Measurements from ENCODE around the gene RPS15.
"Not testable (repeated sequence)": the region's sequence is repeated elsewhere in the genome, so short reads cannot be mapped to it uniquely, and the experiment has no call there.

RPS15 gene

DNA sequence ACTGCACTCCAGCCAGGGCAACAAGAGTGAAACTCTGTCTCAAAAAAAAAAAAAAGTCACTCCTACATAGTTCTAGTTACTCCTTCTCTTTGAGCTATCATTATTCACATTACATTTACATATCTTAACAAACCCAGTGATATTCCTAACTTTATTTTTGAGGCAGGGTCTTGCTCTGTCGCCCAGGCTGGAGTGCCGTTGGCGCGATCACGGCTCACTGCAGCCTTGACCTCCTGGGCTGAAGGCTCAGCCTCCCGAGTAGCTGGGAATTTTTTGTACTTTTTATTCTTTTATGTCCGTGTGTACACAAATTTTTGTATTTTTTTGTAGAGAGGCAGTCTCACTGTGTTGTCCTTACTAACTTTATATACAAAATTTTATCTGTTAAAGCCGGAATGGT is 587 bp upstream of the RPS15 start:
- no peak for DNase-seq

DNA sequence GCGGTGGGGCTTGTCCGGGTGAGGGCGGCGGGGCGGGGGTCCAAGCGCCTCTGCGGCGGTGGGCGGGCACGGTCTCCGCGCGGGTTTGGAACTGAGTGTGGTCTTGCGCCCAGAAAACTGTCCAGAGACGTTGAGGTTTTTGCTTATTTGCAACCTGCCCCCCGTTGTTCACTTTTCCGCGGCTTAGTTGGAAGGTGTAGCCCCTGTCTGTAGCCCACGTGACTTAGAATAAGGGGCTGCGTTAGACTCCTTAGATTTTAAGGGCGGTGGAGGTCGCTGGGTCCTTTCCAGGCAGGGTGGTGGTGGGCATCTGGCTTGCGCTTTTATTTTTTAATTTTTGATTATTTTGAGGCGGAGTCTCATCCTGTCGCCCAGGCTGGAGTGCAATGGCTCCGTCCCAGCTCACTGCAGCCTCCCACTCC is 748 bp downstream of the RPS15 start:
- no peak for DNase-seq

DNA sequence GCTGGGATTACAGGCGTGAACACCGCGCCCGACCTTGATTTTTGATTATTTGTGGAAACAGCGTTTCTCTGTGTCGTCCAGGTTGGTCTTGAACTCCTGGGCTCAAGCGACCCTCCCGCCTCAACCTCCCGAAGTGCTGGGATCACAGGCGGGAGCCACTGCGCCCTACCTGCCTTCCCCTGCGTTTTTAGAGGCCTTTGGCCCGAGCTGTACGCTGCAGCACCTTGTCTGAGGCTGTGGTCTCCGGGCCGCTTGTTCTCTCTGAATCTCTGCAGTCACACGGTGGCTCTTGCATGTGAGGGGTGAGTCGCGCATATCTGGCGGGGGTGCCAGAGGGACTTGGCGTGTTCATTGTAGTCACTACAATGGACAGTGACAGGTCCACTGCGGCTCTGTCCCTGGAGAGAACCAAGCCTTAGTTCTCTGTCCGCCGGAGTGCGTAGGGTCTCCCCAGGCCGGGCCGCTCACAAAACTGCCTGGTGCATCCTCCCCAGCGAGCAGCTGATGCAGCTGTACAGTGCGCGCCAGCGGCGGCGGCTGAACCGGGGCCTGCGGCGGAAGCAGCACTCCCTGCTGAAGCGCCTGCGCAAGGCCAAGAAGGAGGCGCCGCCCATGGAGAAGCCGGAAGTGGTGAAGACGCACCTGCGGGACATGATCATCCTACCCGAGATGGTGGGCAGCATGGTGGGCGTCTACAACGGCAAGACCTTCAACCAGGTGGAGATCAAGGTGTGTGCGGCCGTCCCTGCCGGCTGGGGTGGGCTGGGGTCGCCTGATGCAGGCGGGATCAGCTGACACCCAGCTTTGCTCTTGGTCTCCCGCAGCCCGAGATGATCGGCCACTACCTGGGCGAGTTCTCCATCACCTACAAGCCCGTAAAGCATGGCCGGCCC is 1.6 kb downstream of the RPS15 start:
- not testable (repeated sequence) for DNase-seq

DNA sequence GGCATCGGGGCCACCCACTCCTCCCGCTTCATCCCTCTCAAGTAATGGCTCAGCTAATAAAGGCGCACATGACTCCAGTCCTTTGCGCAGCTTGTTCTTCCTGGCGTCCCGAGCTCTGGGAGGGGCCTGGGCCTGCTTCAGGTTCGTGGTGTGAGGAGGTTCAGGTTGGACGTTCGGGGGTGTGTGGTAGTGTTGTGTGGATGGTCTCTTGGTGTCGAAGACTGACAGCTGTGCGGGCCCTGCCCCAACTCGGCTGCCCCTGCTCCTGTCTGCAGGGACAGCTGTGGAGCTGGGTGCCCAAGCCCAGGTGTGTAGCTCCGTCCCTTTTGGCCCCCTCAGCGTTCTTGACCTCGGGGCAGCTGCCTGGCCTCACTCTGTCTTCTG is 2.2 kb downstream of the RPS15 start:
- DNase-seq: no peak

DNA sequence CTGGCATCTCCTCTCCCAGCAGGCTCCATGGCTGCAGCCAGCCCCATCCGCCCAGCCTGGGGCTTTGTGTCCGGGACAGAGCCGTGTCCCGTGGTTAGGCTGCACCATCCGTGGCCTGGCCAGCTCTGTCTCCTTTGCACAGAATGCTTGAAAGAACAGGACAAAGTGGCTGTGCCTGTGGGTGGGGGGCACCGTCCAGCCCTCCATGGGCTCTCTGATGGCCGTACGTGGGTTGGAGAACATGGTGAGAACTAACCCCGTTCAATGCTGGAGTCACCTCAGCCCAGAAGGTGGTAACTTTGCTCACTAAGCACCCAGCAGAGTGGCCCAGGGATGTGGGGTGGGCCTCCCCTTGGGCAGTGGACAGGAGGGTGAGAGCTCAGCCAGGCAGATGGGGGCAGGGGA is 2.8 kb downstream of the RPS15 start:
- DNase-seq: no peak

DNA sequence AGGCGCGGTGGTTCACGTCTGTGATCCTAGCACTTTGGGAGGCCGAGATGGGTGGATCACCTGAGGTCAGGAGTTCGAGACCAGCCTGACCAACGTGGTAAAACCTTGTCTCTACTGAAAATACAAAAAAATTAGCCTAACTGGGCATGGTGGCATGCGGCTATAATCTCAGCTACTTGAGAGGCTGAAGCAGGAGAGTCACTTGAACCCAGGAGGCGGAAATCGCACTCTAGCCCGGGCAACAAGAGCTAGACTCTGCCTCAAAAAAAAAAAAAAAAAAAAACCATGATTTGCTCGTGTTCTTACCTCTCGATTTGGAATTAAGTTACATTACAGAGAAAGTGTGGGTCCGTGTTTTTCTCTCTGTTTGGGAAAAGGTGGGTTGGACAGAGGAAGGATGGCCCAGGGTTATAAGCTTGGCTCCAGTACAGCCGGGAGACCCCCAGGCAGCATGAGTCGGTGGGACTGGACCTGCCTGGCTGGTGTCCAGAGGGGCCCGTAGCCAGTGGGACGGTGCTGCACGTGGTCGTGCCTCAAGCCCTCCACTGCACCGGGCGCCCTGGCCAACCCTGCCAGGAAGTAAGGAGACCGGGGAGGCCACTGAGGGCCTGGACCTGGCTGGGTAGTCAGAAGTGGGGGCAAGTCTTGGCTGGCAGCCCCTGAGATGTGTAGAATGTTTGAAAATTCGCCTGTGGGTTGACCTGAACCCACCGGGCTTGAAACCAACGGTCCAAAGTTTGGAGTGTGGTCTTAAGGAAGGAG is 3.7 kb downstream of the RPS15 start:
- no peak for DNase-seq

DNA sequence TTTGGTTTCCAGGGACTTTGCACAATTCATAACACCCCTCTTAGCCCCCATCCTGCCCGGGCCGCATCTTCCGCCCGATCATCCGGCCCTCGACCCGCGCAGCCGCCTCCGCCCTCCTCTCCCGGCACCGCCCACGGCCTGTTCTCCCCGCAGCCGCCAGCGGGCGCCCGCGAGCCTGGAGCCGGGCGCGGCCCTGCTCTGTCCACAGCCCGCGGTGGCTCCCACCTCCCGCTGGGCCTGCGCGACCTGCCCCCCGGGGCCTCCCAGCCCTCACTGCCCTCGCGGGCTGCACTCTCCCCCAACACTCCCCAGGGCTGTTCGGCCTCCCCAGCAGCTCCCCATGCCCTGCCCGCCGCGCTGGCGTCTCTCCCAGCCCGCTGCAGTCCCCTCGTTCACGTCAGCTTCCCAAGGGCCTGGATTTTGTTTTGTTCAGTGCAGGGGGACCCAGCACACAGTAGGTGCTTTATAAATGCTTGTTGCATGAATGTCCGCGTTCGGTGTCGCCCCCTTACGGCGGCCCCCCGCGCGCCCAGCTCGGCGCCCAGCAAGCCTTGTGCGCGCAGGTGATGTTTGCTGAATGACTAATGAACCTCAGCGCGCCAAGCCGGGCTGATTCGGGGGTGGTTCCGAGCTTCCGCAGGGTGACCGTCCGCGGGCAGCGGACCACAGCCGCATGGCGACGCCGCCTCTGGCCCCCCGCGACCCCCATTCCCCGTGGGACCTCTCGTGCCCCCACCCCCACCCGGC is 7.2 kb downstream of the RPS15 start:
- peak; percentile 89 for DNase-seq

DNA sequence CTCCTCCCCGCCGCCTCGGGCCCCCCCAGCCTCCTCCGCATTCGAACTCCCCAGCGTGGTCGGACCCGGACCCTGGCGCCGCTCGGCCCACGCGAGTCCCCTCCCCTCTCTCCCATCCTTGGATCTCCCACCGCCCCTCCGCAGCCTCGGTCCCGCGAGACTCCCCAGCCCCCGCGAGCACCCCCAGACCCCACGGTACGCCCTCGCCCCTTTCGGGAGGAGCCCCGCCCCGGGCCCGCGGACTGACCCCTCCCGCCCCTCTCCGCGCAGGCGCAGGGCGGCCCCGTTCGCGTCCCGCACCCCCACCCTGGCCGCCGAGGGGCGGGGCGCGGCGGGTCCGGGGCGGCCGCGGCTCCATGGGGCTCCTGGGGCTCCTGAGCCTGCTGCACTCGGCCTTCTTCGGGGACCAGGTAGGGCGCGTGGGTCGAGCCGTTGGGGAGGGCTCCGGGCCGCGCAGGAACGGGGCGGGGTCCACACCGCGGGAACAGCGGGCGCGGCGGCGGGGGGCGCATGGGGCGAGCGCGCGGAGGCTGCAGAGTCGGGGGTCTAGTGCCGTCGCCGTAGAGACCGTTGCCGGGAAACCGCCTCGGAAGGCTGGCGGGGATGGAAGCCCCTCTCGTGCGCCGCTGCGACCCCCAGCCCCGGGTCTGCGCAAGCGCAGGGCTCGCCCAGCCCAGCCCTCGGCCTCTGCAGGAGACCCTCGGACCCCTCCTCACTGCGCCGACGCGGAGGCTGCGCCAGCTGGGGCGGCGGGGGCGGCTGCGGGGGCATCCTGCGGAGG is 7.9 kb downstream of the RPS15 start:
- no peak for DNase-seq

DNA sequence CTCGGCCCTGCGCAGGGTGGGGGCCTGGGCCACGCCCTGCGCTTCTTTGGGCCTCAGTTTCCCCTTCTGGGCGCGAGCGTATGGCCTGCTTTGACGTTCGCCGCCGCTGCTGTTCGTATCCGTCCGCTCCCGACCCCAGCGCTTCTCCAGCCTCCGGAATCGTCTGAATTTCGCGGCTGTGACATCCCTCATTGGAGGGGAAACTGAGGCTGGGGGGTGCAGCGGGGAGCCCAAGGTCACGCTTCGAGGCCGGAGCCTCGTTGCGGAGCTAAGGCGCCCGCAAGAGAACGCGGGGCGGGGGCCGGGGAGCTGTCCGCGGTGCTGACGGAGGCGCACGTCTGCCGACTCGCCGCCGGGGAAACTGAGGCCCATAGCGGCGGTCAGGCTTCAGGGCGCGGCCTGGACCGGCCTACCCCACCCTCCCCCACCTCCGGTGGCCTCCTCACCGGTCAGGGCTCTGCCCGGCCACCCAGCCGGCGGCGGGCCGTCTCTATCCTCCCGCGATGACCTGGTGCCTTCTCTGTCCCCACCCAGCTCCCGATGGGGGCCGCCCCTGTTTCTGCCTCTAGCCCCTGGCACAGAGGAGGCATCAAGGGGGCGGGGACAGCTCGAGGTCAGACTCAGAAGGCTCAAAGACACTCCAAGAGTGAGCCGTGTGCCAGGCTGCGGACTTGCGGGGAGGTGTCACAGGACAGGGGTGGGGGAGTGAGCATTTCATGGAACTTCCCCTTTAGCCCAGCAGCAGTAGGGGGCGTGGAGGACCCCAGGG is 8.7 kb downstream of the RPS15 start:
- no peak for DNase-seq

DNA sequence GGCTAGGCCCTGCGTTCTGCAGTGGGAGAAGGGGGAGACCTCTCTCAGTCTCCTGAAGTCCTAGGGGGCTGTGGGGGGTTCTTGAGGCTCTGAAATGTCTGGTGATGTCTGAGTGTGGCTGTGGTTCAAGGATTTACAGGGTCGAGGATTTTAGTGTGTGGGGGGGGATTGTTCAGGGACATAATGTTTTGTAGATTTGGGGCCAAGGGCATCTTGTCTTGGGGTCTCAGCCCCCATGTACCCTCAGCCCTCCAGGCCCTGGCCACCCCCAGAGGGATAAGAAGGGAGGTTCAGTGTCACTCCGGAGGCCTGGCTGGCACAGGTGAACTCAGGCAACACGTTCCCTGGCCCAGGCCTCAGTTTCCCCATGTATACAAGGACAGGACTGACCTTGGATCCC is 9.3 kb downstream of the RPS15 start:
- no peak for DNase-seq

DNA sequence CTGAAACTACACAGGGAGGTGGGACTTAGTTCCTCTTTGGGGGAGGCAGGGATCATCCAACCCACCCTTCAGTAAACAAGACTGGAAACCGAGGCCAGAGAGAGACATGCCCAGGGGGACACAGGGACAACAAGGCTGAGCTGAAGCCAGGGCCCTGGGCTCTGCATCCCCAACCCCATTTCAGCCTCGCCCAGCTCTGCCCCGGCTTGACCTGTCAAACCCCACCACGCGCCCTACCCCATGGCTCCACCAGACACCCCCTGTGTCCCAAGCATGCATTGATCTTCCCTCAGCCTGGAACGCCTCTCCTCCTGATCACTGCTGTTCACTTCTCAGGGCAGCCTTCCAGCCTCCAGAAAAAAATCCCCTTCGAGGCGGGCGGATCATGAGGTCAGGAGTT is 9.7 kb downstream of the RPS15 start:
- no peak for DNase-seq

DNA sequence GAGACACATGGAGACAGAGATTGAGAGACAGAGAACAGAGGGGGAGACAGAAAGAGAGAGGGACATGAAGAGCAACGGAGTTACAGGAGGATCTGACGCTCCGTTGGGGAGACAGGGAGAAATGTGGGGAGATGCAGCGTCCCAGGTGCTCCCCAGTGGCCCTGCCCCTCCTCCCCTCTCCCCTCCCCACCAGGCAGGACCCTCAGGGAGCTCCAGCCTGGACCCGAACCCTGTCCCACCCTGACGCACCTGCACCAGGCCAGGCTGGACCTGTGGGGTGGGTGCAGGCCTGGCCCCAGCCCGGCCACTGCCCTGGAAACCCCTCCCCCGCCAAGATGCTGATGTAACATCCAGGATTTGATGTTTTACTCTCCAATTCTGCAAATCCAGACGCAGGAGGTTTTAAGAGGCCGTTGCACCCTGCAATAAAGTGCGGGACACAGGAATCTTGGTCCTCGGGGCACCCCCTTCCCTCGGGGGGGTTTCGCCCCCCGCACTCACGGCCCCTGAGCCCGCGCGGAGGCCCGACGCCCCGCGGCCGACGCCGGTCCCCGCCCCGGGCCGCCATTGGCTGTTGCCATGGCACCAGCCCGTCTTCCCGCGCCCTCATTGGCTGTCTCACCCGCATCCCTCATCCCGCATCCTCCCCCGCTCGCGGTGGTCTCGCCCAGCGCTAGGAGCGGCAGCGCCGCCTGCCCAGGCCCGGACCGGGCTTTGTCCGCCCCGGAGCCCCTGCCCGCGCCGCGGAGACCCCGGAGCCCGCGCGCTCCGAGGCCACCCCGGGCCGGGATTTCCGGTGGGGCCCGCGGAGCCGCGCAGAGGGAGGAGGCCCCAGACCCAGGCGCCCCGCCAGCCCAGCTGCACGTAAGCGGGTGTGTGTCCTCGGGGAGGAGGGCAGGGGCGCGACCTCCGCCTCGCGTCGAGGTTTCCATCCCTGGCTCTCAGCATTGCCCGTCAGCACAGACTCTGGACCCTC is 11.6 kb downstream of the RPS15 start, which contains the start of gene APC2:
TSS of gene APC2 (plus strand) at position 655 of the 976 bp plus-strand sequence. CDS start 2,881 bp downstream, outside the sequence.
- DNase-seq: peak; percentile 65

DNA sequence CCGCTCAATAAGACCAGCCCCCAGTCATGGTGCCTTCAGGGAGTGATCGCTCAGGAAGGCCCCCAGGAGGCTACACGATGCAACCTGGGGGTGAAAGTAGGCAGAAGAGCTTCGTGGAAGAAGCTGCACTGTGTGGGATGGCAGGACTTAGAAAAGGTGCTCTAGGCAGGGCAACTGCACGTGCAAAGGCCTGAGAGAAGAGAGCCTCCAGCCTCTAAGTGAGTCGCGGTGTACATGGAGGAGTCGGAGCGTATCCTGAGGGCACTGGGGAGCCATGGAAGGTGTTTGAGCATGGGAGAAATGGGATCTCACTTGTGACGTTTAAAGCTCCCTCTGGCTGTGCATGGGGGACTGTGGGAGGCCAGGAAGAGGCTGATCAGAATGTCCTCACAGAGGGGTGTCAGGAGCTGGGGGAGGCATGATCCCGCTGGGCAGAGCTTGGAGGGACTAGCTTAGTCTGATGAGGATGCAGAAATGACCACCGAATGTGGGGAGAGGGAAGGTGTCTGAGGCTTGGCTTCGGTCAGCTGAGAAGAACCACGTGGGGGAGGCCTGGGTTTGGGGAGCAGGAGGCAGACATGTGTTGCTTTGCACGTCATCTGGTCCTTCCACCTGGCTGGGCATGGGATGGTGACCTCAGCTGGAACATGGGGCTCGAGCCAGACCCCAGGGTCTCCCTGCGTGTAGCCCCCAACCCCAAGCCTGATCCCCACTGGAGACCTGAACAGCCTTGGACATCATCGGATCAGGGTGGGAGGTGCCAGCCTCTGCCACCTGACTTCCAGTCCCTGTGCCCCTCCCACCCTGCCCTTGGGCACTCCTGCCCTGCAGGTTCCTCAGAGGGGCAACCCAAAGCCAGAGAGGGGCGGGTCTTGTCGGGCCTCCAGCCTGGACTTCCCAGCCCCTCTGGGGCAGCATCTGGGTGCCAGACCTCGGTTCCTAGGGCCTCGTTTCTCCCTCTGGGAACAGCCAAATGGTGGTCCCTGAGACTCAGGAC is 12.8 kb downstream of the RPS15 start:
- DNase-seq: no peak

DNA sequence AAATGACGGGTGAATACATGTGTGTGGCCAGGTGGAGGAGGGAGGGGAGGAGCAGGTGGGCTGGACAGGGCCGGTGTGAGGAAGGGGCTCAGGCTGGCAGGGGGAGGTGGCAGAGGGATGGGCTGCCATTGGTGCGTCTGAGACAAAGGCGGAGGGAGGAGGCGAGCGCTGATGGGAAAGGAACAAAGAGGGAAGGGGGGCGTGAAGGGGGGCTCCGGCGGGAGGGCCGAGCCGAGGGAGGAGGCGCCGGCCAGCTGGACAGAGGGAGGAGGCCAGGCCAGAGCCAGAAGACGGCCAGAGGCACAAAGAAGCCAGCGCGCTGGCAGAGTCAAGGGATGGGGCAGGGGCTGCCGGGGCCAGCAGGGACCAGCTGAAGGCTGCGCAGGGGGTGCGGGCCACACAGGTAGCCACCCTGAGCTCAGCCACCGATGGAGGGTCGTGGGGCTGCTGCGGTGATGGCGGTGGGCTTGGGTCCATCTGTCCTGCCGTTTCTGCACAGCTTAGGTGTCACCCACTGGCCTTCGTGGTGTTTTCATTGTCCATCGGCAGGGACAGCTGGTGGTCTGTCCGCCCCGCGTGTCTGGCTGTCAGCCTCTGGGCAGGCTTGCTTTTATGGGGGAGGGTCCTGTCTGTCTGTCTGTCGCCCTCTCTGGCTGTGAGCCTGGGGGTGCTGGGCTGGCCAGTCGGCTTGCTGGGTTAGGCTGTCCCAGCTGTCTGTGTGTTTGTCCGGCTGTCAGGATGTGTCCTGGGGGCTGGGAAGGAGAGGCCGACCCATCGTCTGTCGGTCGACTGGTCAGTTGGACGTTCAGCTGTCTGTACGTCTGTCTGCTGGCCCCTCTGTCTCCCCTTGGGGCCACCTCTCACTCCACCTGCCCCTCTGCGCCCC is 14.0 kb downstream of the RPS15 start:
- DNase-seq: no peak

DNA sequence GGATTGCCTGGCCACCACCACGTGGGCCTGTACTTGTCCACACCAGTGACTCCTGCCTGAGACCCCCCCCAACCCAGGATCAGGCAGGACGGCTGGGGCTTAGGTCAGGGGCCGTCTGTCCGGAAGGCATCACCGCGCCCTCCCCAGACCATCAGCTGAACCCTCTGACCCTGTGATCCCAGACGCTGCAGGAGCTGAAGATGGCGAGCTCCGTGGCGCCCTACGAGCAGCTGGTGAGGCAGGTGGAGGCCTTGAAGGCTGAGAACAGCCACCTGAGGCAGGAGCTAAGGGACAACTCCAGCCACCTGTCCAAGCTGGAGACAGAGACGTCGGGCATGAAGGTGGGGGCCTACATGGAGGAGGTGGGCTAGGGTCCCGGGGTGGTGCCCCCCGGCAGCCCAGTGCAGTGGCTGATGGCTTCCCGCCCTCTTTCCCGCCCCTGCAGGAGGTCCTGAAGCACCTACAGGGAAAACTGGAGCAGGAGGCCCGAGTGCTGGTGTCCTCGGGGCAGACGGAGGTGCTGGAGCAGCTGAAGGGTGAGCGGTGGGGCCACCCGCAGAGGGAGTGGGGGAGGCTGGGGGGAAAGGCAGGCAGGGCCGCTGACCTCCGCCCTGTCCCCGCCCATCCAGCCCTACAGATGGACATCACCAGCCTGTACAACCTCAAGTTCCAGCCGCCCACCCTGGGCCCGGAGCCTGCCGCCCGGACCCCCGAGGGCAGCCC is 14.8 kb downstream of the RPS15 start:
- no peak for DNase-seq

DNA sequence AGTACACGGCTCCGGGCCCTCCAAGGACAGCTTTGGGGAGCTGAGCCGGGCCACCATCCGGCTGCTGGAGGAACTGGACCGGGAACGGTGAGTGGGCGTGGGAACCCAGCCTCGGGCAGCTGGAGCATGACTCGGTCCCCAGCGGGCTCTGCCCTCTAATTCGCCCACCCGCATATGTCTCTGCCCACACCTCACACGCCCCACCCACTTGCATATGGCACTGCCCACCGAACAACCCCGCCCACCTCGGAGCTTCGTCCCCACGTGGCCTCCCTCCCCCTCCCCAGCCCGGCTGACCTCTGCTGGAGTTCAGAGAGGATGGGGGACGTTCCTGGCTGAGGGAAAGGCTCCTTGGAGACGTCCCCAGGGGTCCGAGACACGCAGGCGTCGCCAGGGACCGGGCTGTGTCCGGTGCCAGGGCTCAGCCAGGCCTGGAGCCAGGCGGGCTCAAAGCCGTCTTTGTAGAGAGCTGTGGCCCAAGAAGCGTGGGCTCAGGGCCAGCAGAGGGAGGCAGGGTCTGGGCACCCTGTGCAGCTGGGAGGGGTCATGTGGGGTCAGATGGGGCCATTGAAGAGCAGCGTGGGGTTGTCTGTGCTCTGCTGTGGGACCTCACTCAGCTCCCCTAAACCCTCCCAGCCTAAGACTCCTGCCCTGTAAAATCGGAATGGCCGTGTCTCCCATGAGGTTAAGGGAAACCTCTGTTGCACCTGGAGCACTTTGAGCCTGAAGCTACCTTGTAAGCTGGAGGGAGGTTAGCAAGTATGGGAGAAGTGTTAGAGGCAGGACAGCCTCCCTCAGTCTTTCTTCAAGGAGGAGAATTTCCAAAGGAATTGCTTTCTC is 15.5 kb downstream of the RPS15 start:
- DNase-seq: no peak

DNA sequence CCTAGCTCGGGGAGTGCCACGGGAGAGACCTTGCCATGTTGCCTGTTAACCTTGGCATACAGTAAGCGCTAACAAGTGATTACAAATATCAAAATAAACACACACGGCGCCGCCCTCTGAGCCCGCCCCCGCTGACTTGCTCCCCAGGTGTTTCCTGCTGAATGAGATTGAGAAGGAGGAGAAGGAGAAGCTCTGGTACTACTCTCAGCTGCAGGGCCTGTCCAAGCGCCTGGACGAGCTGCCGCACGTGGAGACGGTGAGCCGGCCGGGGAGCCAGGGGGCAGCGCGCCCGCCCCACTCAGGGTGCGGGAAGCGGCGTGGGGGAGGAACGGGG is 16.8 kb downstream of the RPS15 start:
- DNase-seq: no peak
